MG63 (cell line): Measurements from ENCODE around the gene NPHS2. TPM values are rescaled to one million over a fixed set of nuclear protein-coding genes. Genes with fewer than 3 reads are reported as not detected.
"Not testable (repeated sequence)": the region's sequence is repeated elsewhere in the genome, so short reads cannot be mapped to it uniquely, and the experiment has no call there.

Experiments used
- DNase-seq: peaks from one replicate; pipeline ENCODE4 v3.0.0-alpha.2; 2020
- H3K27me3 ChIP-seq: fragments of 250-450 bp; sonication (Bioruptor Pico); 2 replicates; pipeline ENCODE4 v1.5.1; 2020; ENCODE audit warnings: mild to moderate bottlenecking, moderate library complexity
- H3K36me3 ChIP-seq: fragments of 250-450 bp; sonication (Bioruptor Pico); 2 replicates; pipeline ENCODE4 v1.5.1; 2020; ENCODE audit warnings: mild to moderate bottlenecking, moderate library complexity
- H3K4me3 ChIP-seq: fragments of 250-450 bp; sonication (Bioruptor Pico); 2 replicates; pipeline ENCODE4 v1.5.1; 2020; ENCODE audit warnings: mild to moderate bottlenecking, moderate library complexity
- H3K9me3 ChIP-seq: fragments of 250-450 bp; sonication (Bioruptor Pico); 2 replicates; pipeline ENCODE4 v1.5.1; 2020; ENCODE audit warnings: mild to moderate bottlenecking, moderate library complexity
- total RNA-seq: library from RNA; depleted of rRNA; stranded (reverse); fragments of >200 nt; shearing (Covaris generic); gene quantifications from 2 replicates; pipeline ENCODE4 v1.2.3, GENCODE V29; 2014; ENCODE audit warnings: low replicate concordance

Gene NPHS2
- total RNA-seq, 1 experiment from 2014 or later: not detected

DNA sequence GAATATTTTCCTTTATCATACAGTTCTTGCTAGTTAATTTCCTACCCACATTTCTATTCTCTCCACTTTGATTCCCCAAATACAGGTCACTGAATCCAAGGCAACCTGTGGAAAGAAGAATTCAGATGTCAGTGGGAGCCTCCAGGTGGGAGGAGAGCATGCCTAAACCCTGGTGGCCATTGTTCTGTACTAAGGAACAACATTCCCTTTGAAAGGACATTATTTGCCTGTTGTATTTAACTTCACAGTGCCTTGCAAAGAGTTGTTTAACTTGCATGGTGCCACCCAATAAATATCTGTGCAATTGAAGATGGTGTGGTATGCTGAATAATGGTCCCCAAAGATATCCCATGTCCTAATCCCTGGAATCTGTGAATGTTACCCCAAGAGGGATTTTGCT, 21.3 kb downstream of the NPHS2 start:
- Histone ChIP-seq H3K27me3 (peaks cover 5% of the 10 kb centered on the region; the same call in 1 of the 2 replicates), H3K36me3 (no peaks in the 10 kb centered on the region), H3K4me3 (no peak overlapping the region), H3K9me3 (no peaks in the 10 kb centered on the region)
- DNase-seq: no peak

DNA sequence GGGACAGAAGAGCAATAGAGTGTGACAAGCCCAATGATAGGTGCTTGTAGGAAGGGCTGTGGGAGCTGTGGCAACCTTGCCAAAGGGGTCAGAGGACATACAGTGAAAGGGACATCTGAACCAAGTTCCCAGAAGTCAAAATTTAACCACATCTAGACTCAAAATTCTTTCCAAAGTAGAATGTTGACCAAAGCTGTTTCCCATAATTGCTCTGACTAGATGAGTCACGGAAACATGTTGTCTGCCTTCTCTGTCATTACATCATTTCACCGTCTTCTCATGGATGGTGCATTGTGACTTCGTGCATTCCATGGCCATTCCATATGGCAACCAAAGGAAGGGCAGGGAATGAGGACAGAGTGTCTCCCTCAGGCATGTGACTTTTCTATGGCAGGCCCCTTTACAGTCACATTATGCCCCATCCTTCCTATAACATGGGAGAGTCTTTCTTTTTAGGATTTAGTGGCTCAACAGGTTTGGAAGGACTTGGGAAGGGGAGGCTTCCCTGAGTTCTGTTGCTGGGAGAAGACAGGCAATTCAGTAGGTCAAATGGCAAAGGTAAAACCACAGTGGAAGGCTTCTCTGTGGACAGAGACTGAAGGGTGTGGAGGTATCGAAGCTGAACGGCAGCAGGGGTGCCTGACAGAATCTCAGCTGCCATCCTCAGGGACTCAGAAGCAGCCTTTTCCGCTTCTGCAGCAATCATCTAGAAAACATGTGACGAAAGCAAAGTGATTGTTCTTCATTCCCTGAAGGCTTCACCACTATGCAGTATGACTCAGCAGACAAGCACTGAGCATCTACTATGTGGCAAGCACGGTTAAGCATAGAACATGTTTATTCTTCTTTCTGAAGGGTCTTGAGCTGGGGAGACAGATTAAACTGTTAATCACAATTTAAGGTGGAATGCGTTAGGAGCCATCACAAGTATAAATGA, 24.7 kb downstream of the NPHS2 start:
- H3K4me3 ChIP-seq: no peak overlapping the region

GRCh38 chr1:179549368-179549700, 26.4 kb downstream of the NPHS2 start:
- Histone ChIP-seq H3K27me3 (peaks cover 3% of the 10 kb centered on the region; the same call in 1 of the 2 replicates), H3K36me3 (no peaks in the 10 kb centered on the region), H3K4me3 (no peak overlapping the region), H3K9me3 (no peaks in the 10 kb centered on the region)
- DNase-seq: no peak

More for the DNA sequence above, 24.7 kb downstream of the NPHS2 start:
- Histone ChIP-seq H3K27me3 (peaks cover 3% of the 10 kb centered on the region; the same call in 1 of the 2 replicates), H3K36me3 (no peaks in the 10 kb centered on the region), H3K9me3 (no peaks in the 10 kb centered on the region)
- DNase-seq: no peak

GRCh38 chr1:179548666-179549367, 26.9 kb downstream of the NPHS2 start:
- H3K4me3 ChIP-seq: no peak overlapping the region
- H3K27me3 ChIP-seq: peaks cover 3% of the 10 kb centered on the region; the same call in 1 of the 2 replicates
- no peaks in the 10 kb centered on the region for H3K36me3 ChIP-seq
- no peaks in the 10 kb centered on the region for H3K9me3 ChIP-seq
- DNase-seq: no peak

DNA sequence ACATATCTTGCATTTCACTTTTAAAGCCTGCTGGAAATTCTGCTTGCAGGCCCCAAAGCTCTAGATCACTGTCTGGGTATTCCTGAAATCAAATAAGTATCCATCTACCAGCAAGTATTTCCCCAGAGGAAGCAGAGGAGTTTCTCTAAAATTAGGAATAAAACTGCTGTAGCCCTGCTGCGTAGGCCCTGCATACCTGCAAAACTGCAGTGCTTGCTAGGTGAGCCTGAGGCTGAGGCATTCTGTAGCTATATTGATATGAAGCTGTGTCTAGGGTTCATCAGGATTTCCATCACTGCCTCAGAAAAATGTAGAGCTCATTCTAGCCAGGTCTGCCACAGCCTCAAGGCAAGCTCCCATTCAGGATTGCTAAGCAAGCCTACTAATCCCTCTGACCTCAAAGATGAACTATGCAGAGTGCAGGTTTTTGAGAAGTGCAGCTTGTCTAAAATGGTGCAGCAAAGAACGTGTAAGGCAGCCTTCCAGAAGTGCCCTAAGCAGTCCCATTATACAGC, 28.7 kb downstream of the NPHS2 start:
- no peak overlapping the region for H3K4me3 ChIP-seq
- H3K36me3 ChIP-seq: no peaks in the 10 kb centered on the region
- no peaks in the 10 kb centered on the region for H3K9me3 ChIP-seq
- H3K27me3 ChIP-seq: no peaks in the 10 kb centered on the region
- no peak for DNase-seq

DNA sequence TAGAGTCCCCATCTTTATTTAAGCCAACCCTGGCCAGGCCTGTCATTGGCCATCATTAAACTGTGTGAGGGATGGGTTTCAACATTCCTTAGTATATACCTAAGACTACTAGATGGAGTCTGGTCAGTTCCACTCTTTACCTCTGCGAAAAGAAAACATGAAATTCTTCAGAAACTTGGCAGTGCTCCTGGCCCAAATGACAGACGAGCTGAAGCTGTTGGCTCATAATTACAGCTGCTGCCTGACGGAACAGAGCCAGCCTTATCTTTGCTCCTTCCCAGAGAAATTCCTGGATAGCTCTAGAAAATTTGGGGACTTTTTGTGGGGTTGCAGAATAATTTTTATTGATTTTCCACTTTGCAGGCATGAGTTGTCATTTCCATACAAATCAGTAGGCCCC, 30.4 kb downstream of the NPHS2 start:
- no peak overlapping the region for H3K4me3 ChIP-seq
- DNase-seq: no peak
- peaks cover 5% of the 10 kb centered on the region; the same call in 1 of the 2 replicates for H3K27me3 ChIP-seq
- no peaks in the 10 kb centered on the region for H3K9me3 ChIP-seq
- no peaks in the 10 kb centered on the region for H3K36me3 ChIP-seq

DNA sequence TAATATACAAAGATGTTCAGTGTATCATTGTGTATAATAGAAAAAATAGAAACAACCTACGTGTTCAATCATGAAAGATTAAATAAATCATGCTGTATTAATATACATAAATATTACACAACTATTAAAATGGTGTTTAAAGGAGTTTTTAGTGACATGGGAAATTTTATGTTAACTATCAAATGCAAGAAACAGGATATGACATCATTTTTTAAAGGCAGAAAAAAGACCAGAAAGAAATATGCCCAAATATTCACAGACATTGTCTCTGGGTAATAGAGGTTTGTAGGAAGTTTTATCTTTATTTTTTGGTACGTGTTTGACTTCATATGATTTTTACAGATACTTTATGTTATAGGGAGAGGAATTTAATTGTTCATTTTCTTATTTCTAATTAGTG, 34.0 kb downstream of the NPHS2 start:
- DNase-seq: no peak
- H3K4me3 ChIP-seq: no peak overlapping the region
- H3K27me3 ChIP-seq: peaks cover 5% of the 10 kb centered on the region; the same call in 1 of the 2 replicates
- H3K9me3 ChIP-seq: no peaks in the 10 kb centered on the region
- H3K36me3 ChIP-seq: no peaks in the 10 kb centered on the region

DNA sequence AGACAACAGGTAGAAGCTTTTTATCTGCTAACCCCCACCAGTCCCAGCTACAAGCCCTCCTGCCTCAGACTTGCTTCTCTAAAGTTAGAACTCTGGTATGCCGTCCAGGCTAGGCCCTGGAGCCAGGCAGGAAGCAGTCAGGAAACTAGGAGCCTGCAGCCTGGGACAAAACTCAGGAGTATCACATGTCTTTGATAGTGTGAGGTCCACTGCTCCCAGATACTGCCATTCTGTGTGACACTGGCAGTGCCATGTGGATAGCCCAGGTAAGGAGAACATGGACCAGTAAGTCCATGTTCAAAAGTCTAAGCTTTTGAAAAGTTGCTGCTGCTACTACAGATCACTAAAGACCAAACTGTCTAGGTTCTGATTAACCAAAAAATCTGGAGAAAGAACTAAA, 45.4 kb downstream of the NPHS2 start:
- Histone ChIP-seq H3K4me3 (no peak overlapping the region), H3K27me3 (peaks cover 4% of the 10 kb centered on the region; the same call in 1 of the 2 replicates), H3K36me3 (no peaks in the 10 kb centered on the region), H3K9me3 (no peaks in the 10 kb centered on the region)
- no peak for DNase-seq

- Histone ChIP-seq H3K27me3 (peaks cover 2% of the 10 kb centered on the region; the same call in 1 of the 2 replicates), H3K9me3 (no peaks in the 10 kb centered on the region), H3K4me3 (no peak overlapping the region), H3K36me3 (no peaks in the 10 kb centered on the region)
- DNase-seq: no peak
Observed at GRCh38 chr1:179529482-179530195, 46.1 kb downstream of the NPHS2 start.

GRCh38 chr1:179518544-179518943, 57.2 kb downstream of the NPHS2 start:
- H3K4me3 ChIP-seq, H3K36me3 ChIP-seq, DNase-seq, H3K9me3 ChIP-seq: not testable (repeated sequence)
- H3K27me3 ChIP-seq: peaks cover 35% of the 10 kb centered on the region

GRCh38 chr1:179516976-179517705, 58.6 kb downstream of the NPHS2 start:
- no peak overlapping the region for H3K4me3 ChIP-seq
- H3K9me3 ChIP-seq: peaks cover 8% of the 10 kb centered on the region; the same call in 1 of the 2 replicates
- no peaks in the 10 kb centered on the region for H3K36me3 ChIP-seq
- no peak for DNase-seq
- peaks cover 37% of the 10 kb centered on the region for H3K27me3 ChIP-seq

DNA sequence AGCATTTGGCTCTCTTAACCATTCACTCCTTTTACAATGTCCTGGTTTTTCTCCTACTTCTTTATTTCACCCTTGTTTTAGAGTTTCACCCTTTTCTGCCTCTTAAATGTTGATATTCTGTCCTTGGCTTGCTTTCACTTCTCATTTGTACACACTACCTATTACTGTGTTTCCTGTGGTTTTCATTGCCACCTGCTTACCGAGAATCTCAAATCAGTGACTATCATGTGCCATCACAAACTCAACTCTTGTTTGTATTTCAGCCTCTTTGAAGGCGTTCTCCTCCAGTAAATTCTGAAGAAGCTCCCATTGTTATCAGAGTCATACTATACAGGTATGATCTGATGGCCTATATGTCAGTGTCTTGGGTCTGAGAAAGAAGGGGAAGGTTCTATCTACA, 65.7 kb downstream of the NPHS2 start:
- Histone ChIP-seq H3K9me3 (no peaks in the 10 kb centered on the region), H3K27me3 (peaks cover 13% of the 10 kb centered on the region), H3K4me3 (no peak overlapping the region), H3K36me3 (no peaks in the 10 kb centered on the region)
- no peak for DNase-seq

DNA sequence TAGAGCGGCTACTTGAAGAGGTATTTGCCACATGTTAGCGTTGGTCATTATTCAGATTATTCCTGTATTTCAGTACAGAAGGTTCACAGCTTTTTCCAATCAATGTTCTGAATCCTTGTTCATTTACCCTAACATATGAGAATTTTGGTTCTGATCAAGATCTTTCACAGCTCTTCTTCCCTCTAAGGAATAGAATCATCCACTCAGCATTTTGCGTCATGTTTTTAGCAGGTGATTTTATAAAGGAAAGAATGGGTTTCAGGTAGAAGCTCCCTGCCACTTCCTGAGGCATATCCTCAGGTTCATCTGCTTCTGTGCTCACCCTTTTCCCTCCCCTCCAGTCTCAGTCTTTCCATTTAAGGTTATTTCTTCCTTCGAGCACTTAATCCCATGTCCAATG, 66.4 kb downstream of the NPHS2 start:
- H3K27me3 ChIP-seq: peaks cover 11% of the 10 kb centered on the region

GRCh38 chr1:179506199-179506598, 69.5 kb downstream of the NPHS2 start:
- Histone ChIP-seq H3K4me3 (no peak overlapping the region), H3K9me3 (no peaks in the 10 kb centered on the region), H3K27me3 (peaks cover 8% of the 10 kb centered on the region), H3K36me3 (no peaks in the 10 kb centered on the region)
- DNase-seq: no peak

More for the DNA sequence above, 66.4 kb downstream of the NPHS2 start:
- DNase-seq: no peak
- Histone ChIP-seq H3K4me3 (no peak overlapping the region), H3K36me3 (no peaks in the 10 kb centered on the region), H3K9me3 (no peaks in the 10 kb centered on the region)
